Right lung (tissue), 5 donors: ENCODE data around the gene VOPP1. TPM values are rescaled to one million over a fixed set of nuclear protein-coding genes. Genes with fewer than 3 reads are reported as not detected.

Experiments used
- DNase-seq, 2 donors: peaks; one replicate each; pipeline ENCODE4 v3.0.0-alpha.2; 2013
- polyA plus RNA-seq, 5 donors: library from polyadenylated mRNA; unstranded; fragments of 120-200 nt; gene quantifications; one replicate each; pipeline versions ENCODE4 v1.2.1 to v1.2.3, GENCODE V29; 2013; ENCODE audit warnings: inconsistent platforms in 1 of 5, low replicate concordance in 1 of 5; ENCODE audit not compliant: insufficient read length in 5 of 5, insufficient read depth in 1 of 5

Gene VOPP1
- polyA plus RNA-seq, 5 donors: 35.0 to 38.8 (median 36.8) TPM

DNA sequence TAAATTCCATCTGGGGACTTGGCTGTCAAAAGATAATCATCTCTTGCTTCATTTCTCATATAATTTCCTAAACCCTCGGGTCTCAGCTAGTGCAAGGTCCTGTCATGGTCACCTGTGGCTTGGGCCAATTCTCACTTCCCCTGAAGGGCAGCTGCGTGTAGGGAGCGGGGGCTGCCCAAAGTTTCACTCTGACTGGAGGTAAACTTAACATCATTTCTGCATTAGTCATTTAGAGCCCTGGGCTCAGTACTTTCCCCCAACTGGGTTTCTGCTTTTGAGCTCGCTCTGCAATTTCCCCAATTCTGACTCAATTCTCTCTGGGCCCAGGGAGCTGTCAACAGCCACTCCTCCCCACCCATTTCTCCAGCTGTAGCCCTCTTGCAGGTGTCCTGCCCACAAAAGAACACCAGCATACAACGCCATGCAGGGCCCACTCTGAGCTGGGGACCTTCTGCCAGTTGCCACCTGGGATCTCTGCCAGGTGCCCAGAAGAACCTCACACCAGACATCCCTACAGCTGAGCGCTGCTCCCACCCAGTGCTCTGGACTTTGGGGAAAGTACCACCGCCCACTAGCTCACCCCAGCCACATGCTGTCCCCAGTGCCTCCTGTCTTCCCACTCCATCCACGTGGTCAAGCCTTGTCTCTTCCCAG is 37.9 kb downstream of the VOPP1 start:
- no peak for DNase-seq

DNA sequence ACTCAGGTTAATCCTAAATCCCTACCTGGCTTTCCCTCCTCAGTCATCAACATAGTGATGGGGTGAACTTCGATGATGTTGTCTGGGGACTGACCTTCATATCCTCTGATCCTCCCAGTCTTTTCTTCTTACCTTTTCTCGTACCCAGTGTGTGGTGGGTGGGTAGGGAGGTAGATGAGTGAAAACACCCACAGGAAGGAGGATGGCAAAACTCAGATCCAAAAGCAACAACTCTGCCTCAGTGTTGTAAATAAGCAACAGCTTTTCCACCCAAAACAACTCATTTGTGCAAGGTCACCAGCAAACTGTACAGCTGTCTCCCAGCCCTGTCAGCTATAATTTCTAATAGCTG is 38.6 kb downstream of the VOPP1 start:
- no peak for DNase-seq

DNA sequence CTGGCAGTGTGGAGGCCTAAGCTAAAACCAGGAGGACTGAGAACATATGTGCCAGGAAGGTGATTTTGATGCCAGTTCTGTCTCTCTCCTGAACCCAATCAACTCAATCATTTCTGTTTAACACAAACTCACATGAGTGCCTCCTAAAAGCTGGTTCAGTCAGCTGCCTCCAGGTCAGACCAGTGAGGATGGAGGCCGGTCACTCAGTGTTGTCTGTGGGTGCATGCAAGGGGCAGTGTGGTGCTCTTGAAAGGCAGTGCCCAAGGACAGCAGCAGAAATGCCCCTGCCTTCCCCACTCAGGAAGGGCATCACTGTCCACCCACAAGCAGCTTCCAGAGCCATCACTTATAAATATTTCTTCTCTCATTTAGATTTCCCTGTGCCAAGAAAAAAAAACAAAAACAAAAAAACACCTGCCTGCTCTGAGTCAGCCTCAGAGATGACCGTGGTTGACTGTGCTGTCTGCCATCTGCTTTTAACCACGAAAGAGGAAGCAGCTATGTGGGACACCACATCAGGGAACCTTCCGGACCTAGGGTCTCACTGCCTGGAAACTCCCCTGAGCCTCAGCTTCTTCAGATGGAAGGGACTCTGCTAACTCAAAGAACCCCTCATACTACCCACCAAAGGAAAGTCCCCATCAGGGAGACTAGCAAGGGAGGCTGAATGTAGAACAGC is 39.1 kb downstream of the VOPP1 start:
- no peak for DNase-seq

DNA sequence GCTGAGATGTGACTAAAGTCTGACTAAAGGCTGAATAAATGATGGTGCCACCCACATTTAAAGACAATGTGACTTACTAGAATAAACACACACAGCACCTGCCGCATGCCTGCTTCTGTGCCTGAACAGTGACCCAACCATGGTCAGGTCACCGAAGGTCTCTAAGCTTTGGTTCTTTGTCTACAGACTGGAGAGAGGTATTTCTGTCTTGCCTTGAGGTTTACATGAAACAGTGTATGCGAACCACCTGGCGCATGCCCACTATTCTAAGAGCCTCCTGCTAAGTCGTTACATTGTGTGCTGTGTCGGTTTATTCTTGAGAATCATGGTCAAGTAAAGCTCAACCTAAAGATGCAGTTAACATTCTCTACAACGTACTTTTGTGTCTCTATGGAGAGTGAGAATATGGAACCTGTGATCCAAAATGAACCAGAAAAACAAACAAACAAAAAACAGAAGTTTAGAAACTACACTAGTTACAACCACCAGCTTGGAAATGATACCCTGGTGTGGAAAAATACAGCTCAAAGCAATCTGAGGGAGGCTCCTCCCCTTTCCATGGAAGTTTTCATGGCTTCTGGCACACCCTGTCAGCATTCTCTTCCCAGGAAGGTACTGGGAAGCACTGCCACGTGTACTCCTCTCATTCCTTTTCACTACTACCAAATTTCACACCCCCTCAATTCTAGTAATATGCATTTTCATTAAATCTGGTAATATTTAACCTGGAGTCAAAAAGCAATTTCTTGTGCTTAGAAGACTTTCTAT is 40.0 kb downstream of the VOPP1 start:
- DNase-seq: no peak

DNA sequence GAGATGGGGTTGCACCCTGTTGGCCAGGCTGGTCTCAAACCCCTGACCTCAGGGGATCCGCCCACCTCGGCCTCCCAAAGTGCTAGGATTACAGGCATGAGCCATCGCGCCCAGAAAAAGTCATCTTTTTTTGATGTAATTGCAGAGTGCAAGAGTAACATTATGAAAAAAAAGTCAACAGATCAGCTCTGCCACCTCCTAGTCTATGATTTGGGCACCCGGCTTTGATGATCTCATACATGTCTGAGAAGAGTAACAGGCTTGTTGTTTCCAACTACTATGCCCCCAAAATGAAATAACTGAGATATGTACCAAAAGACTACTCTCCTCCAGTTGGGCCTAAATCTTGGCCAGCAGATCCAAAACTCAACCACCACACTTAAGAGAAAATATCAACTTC is 40.8 kb downstream of the VOPP1 start:
- DNase-seq: no peak

DNA sequence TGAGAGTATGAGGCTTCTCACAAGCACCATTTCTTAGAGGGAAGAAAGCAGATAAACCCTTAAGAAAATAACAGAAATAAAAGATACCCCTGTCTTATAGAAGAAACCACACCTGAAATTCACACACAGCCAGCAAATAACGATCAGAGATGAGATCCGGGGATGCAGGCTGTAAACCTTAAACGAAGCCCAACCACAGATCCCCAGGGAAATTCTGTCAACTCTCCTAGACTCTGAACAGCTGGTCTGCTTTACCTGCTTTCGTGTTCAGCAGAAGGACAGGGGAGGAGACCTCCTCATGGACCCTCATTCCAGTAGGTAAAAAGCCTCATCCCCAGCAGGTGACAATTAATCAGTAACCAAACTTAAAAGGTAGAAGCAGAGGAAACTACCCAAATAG is 45.0 kb downstream of the VOPP1 start:
- no peak for DNase-seq

DNA sequence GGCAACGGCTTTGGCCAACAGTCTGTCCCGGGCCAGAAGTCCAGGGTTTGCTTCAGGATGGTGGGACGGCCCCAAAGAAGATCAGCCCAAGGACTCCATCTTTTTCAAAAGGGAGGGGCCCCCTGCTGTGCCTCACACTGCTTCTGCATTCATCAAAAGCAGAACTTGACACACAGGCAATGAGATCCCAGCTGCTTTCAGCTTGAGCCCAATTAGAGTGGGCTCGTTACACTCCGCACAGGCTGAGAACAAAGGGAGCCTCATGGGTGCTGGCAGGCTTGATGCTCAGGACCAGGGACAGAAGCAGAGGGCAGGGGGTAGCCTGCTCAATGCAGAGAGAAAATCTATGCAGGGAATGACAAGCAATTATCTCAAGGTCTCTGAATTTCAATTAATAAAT is 45.5 kb downstream of the VOPP1 start:
- DNase-seq: no peak

DNA sequence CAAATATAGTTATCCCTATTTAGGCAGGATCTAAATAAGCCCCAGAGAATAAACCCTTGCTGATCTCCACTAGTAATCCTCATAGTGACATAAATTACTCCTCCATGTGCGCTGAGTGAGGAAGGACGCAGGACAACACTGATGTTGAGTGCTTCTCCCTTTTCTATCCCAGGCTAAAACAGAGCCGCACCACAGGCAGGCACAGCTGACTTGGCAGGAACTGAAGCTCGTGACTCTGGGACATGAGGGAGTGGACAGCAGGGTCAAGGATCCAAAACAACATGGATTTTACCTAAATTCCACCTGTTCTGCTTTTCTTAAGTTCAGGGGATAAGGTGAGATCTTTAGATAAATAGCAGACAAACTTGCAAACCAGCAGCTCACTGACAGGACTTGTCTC is 46.0 kb downstream of the VOPP1 start:
- no peak for DNase-seq

DNA sequence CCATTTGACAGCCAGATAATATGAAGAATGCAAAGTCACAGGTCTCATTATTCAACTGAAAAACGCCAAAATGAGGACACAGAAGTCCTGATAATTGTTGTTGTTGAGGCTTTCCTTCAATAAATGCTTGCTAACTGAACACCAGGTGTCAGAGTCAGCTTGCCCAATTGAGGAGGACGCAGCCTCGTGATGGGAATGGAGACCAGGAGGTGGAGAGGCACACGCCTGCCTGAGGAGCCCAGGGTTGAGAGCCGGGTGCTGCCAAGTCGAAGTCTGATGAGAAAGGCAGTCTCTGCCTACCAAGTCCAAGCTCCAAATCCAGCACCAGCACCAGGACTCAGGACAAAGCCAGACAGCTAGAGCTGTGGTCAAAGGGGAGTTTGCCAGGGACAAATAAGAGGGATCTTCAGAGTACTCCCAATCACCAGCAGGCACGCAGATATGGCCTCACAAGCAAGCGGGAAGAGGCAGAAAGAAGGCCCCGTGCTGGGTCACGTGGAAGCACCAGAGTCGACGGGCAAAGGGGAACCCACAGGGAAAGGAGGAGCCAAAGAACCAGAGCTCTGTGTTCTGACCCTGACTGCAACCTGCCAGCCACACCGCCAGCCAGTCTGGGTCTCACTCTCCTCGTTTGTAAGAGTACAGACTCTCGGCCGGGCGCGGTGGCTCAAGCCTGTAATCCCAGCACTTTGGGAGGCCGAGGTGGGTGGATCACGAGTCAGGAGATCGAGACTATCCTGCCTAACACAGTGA is 47.6 kb downstream of the VOPP1 start:
- no peak for DNase-seq

DNA sequence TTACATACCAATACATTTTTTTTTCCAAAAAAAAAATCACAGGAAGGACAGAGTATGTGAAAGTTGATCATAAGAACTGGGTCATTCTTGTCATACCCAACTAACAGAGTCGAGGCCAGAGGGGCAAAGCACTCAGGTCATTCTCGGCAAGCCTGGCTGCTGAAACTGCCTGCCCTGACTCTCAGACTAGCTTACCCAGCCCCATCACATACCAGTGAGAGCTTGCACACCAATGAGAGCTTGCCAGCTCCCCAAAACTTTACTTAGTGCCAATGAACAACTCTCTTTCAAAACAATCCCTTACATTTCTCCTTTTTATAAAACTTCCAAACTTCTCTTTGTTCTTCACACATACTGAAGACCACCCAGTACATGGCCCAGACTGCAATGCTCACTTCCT is 48.9 kb downstream of the VOPP1 start:
- no peak for DNase-seq

DNA sequence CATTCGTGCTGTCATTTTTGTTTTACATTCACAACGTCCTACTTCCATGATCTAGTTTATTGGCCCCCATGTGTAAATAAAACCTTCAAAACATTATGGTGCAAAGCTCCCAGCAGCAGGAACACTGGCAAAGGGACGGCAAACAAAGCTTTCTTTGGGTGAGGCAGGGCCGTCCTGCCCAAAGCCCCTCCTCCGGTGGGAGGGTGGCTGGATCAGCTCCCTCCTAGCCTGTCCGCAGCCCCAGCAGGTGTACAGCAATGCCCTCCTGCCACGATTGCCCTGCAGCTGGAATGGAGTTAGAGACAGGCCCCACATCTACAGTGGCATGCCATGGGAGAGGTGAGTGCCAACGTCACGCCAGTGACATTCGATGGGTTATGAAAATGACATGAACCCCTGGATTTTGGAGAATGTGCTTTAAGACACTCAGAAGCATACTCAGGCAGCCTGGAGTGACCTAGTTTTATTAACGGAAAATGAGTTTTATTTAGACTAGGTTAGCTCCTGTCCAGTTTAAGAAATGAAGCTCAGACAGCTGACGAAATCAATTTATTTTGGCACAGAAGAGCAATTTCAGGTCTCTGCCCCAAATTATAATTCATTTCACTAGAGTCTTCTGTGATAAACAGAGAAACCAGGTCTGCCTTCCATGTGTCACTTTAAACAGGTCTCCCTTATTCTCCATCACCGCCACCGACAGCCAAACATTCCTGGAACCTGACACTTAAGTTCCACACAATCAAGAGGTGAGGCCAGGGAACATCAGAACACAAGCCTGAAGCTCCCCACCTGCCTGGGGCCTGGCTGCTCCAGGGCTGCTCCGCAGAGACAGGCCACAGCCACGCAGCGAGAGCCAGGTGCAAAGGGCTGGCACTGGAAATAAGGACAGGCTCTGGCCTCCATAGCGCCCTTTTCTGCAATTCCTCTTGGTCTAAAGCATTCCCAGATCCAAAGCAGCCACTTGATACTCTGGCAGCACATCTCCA is 50.1 kb downstream of the VOPP1 start:
- DNase-seq: no peak

DNA sequence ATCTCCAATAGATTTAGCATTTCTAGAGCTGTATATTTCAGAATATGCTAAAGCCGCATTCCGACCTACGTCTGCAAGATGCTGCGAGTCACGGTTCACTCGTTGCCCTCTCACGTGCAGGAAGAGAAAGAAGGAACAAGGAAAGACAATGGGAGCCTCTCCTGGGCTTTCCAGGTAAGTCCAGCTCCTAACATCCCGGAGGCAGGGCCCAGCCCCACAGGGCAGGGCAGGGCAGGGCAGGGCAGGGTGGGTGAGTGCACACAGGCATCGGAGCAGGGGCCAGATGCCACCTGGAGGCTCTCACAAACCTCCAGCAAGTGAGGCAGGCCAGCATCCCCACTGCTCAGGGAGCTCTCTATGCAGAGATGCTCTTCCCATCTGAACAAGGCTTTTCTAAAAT is 50.8 kb downstream of the VOPP1 start:
- no peak for DNase-seq

DNA sequence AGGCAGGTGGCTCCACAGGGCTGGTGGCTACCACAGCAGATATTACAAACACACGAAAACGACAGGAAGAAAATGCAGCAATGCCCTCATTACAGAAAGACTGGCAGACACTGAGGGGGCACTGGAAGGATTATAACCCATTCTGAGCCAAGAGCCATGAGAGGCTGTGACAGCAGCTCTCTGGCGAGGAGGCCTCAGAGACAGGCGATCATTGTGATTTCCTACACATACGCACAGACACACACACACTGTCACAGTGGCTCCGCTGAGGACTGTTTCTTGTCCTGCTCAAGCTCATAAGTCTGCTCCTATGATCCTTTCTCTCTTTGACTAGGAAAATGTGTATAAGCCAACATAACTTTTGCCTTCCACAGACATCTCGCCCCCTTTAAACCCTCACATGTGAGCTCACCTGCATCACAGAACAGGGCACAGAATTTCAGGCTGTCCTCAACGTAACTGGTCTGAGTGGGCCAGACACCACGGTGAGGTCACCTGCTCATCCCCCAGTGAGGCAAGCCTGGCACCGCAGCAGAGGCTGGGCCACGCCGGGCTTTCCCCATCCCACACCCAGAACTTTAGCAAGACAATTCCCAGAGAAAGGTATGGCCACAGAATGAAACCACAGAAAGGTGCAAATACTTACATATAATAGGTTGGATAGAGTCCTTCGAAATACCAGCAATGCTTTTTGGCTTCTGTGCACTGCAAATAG is 51.7 kb downstream of the VOPP1 start:
- no peak for DNase-seq

DNA sequence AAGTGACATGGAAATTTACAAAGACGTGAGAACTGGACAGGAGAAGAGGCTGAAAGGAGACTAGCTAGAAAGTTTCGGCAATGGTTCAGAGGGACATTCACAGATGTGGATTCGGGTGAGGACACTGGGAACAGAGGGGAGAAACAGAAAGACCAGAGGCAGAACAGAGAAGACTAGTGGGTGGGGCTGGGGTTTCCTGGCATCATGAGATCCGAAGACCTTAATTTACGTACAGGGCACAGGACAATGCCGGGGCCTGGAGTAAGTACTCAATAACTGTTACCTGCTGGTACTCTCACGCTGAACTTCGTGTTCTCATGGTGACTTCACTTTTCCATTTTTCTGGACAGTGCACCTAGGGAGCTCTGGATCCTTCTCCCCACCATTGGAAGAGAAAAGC is 53.5 kb downstream of the VOPP1 start:
- no peak for DNase-seq

DNA sequence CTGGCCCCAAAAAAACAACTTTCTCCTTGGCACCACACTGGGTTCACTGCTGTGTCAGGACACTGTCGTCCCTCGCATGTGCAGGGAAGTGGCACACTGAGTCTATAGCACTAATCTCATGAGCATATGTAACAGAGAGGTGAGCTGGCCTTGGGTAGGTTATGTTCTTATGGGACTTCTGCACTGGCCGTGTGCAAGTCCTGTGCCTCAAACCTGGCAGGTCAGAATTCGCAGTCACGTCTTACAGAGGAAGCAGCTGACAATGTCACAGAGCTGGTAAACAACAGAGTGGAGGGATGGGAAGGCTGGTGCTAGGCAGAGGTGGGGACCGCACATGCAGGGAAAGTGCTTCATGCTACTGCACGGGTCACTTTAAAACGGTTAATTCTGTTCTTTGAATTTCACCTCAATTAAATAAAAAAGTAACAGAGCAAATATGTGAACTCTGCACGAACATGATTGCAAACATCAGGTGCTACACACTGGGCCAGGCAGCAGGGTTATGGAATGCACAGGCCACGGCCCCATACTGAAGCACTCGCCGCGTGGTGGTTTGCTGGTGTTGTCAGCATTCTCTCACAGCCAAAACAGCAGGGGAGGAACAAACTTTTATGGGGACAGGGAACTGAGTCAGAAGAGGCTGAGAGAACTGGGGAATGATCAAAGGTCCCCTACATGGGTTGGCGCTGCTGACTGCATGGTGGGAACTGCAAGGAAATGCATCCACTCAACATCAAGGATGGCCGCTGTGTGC is 54.2 kb downstream of the VOPP1 start:
- no peak for DNase-seq

DNA sequence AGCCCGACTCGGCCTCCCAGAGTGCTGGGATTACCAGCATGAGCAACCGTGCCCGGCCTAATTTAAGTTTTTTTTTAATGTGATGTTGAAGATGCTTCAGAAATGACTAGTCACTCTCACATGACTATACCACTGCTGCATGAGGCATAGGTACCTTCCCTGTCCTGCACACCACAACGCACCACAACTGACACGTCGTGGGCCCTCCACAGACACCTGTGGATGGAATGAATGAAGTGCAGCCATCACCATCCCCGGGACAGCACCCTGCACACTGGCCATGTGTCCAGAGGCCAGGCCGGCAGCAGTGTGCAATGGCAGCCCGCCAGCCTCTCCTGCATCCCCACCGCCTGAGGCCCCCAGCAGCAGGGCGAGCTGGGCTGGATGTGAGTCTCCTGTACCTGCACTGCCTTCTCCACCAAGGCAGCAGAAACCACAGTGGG is 55.1 kb downstream of the VOPP1 start:
- no peak for DNase-seq

DNA sequence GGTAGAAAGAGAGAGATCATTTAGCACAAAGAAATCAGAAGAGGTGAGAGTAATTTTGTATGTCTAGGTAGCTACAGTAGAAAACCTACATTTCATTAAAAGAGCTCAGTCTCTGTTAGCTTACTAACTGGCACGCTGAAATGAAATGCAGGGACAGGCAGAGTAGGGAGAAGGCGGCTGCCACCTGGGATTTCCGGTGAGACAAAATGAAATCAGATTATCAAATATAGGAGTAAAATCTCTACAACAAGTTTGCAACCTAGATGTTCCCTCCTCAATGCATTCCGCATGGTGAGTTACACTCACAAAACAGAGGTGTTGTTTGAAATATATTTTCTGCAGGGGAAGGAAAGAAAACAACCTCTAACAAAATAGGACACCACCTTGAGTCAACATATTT is 55.9 kb downstream of the VOPP1 start:
- DNase-seq: no peak

DNA sequence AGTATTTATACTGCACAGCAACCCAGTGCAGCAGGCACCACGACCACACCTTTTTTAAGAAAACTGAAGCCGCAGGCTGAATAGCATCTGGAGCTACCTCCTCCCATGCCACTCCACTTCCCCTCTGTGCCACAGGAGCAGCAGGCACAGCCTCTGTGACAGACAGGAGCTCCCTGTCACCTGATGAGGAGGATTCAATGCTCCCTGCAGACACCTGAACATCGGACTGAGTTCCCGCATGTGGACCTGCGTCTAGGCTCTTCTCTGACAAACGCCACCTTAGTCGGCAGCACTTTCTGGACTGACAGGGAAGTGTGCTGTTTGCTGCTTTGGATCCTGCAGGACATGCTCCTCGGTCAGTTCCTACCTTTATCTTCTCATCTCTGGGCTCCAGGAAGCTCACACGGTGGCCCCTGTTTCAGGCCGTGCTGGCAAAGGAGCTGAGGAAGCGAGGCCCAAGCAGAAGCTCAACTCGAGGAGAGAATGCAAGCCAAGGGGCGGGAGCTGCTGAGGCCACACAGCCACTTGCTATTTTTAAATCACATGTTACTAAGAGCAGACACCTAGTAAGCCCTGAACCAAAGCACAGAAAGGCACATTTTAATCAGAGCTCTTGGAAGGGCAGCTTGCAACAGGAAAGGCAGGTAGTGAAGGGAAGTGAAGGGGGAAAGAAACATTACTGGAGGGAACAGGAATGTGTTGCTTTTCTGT is 56.6 kb downstream of the VOPP1 start:
- DNase-seq: no peak
